Prostate gland (tissue), 2 donors: ENCODE data around the gene CAPN5.

Experiments
- CTCF ChIP-seq, 4 experiments: fragments of 200-600 bp in 2 of 4; fragments of 450-650 bp in 2 of 4; sonication (generic) in 2 of 4; IDR thresholded peaks; 1 replicate in 3 of 4; 2 replicates in 1 of 4; pipeline ENCODE4 v1.5.1; 2016 to 2019; ENCODE audit warnings: antibody characterized with exemption in 4 of 4, mild to moderate bottlenecking in 2 of 4, moderate library complexity in 2 of 4
- POLR2A ChIP-seq: fragments of 450-650 bp; IDR thresholded peaks from one replicate; pipeline ENCODE4 v1.6.1; 2016; ENCODE audit warnings: antibody characterized with exemption, mild to moderate bottlenecking

DNA sequence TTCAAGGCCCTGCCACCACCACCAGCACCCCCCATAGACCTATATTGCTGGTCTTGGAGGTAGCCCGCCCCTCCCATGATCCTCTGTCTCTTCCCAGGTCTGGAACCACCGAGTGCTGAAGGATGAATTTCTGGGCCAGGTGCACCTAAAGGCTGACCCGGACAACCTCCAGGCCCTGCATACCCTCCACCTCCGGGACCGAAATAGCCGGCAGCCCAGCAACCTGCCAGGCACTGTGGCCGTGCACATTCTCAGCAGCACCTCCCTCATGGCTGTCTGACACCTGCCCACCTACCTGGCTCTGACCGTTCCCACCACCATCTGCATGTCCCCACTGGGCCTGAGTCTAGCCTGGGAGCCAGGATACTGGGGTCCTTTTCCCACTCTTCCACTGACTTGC, 56.8 kb downstream of the CAPN5 start:
- TF ChIP-seq POLR2A: no peak
- no peak for TF ChIP-seq CTCF (IDR thresholded peaks at IDR 0.05)
